NCI-H1417 (cell line): Measurements from ENCODE around the gene TBC1D8.
A peak's percentile ranks its signal among the peaks of the same experiment; 100 is the strongest.

Source experiments
- DNase-seq, 3 experiments: peaks; one replicate each; lab custom pipeline; 2025; lab: John Stamatoyannopoulos, UW

Gene TBC1D8

DNA sequence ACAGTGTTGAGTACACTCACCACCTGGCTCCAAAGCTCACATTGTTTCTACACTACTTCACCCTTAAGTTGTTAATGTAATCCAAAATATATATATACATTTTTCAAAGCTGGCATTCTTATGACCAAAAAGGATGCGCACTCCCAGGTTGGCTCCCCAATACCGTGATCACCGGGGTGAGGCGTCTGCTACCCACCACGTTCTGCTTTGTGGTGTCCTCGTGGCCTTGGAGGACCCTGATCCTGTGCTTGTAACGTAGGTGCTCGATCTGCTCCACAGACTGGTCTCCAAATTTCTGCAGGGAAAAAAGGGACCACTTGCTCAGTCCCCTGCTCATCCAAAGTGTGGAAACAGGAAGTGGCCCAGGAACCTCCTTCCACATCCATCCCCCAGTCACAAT is 123.3 kb downstream of the TBC1D8 start:
- no peak for DNase-seq

DNA sequence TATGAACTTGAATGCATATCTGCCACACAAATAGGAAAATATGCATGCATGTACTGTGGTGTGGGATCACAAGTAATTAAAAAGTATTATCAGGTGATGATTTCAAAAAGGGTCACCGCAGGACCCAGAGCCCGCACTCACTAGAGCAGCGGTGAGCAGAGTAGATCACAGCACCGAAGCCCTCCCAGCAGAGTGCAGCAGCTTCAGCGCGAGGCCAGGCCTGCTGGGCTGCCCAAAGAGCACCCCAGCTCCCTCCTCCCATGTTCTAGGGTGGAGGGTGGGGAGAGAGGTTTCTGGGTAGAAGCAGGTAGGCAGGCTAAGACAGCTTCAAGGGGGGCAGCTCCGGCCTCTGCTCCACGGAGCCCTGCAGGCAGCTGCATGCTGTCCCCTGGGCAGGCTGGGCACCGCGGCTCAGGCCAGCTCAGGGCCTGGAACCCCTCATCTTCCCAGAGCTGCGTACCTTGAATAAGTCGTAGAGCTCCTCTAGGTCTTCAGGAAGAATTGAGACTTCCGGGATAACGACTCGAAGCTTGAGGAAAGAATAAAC is 124.2 kb downstream of the TBC1D8 start:
- DNase-seq: no peak

DNA sequence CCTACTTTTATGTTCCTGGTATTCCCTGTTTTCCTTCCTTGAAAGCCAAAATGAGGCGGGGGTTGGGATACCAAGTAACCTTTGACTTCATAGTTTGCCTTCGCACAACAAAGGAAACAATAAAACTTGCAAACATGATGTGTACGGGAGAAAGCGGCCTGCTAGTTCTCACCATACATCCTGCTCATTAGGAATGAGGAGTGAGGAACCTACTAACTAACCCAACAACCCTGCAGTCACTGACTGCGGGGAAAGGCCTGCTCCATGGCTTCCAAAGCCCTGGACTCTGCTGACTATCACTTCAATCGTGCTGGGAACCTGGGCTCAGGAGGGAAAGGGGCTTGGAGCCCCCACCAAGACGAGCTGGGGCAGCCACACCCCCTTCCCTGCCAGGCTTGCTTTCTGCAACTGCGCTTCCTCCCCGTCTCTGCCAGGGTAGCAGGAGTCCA is 124.9 kb downstream of the TBC1D8 start:
- DNase-seq: no peak

DNA sequence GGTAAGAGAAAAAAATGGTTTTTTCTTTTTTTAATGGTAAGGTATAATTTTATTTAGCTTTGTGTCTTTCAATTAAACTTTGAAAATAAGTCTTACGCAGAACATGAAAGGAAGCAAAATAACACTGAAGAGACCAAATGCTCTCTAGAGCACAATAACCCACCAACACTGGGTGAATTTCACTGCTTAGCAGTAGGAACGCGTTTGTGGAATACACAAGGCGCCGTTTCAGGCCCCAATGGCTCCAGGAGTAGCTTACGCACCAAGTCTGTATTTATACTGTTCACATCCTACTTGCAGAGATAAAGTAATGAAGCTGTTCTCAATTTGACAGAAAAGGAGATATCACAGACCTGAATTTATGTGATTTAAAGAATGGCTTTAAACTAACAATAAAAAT is 125.6 kb downstream of the TBC1D8 start:
- no peak for DNase-seq

DNA sequence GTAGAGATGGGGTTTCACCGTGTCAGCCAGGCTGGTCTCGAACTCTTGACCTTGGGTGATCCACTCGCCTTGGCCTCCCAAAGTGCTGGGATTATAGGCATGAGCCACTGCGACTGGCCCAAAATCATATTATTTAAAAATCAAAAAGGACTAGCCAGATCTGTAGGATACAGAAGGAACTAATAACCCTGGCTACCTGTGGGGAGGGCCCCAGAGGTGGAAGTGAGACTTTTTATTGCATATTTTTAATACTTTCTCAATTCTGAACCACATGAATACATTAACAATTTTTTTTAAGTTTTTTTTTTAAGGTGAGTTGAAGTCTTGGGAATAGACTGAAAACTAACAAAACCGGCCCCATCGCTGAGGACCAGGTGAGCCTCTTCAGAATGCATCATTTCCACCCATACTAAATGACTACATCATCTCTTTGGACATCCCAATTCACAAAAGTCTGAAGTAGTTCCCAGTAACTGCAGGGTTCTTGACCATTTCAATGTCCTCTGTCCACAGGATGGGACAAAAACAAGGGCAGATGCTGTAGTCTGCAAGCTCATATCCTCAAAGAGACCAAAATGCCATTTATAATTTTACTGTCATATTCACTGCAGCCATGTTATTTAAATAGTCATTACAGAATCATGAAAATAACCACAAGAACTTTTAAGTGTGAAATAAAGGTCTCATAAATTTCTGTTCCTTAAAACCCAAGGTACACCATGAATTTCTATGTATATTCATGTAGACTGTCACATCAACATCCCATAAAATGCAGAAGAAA is 127.7 kb downstream of the TBC1D8 start:
- no peak for DNase-seq

DNA sequence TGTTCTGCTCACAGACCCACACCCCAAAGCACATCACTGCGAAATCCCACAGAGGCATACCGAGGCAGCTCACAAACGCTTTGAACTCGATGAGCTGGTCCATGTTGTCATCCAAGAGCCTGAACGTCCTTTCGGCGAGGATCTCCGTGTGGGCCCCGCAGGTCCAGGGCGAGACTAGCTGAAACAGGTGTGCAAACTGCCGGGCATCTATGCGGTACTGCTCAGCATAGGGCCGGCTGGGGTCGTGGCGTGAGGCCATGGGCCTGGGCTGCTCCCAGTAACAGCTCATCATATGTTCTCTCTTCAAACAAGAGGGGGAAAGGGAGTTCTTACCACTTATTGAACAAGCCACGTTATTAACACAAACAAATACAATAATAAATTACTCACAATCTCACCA is 129.0 kb downstream of the TBC1D8 start:
- no peak for DNase-seq

DNA sequence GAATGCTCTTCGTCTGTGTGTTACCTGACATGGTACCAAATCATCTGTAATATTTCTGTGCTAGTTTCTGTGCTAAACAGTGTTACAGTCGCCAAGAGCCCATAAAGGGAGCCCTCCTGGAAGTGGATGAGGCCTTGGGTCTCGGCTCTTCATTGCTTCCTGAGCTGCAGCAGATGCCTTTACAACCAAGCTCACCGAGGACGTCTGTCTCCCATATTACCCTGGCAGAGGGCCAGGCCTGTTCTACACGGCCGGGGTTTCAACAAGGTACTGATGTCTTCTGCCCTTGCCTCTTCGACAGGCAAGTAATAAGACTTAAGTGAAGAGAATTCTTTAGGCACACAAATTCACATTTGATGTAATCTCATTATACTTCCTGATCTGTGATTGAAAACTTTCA is 132.2 kb downstream of the TBC1D8 start:
- no peak for DNase-seq

DNA sequence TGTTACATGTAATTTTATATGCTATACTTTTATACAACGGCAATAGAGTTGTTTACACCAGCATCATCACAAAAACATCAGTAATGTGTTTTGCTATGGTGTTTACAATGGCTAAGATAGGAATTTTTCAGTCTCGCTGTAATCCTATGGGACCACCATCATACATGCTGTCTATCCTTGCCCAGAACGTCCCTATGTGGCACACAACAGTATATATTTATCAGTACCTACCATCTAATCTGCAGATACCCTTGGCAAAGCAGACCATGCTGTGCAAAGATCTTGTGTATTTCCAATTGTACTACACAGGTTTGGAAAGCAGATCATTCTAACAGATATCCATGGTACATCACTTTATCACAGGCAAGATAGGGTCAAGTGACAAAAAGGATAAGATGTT is 133.8 kb downstream of the TBC1D8 start:
- no peak for DNase-seq

DNA sequence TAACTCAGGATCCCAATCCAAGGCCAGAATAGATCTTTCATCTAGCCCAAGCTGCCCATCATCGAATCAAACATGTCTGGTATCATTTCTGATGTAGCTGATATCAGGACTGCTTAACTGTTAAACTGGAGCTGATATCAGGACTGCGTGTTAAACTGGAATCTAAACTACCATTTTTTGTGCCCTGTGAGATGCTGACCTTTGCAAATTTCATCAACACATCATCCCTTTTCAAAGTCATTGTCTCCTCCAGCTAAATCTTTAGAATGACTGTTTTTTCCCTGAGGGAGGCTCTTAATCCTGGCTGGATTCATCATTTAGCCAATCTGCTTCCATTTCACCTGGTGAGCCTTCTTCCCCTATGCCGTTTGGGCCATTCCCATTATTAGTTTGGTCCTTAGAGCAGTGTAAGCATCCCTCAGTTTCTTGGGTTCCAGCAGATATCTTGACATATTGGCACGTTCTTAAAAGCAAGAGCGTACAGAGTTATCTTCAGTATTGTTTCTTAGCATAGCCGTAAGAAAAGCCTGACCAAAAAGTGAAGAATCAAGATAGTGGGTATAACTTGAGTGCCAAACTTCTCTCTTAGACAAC is 136.8 kb downstream of the TBC1D8 start:
- no peak for DNase-seq

DNA sequence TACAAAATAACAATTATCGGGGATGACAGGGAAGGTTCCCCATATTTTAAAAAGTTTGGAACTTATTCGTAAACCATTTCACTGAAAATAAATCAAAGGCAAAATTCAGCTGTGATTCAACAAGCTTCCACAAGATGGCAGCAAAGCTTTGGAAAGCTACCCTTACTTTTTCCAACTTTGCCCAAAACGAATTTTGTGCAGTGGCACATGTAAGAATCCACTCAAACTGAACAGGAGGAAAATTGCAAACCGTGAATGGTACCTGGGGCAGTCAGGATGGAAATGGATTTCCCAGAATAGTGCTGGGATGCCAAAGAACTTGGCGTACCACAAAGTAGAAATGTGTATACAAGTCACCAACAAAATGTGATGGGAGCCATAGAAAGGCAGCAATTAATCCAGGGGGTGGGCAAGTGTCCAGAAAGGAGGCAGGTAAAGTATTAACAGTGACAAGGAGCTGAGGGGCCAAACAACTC is 138.4 kb downstream of the TBC1D8 start:
- DNase-seq: peak; percentile 12 to 58 (median 42)

DNA sequence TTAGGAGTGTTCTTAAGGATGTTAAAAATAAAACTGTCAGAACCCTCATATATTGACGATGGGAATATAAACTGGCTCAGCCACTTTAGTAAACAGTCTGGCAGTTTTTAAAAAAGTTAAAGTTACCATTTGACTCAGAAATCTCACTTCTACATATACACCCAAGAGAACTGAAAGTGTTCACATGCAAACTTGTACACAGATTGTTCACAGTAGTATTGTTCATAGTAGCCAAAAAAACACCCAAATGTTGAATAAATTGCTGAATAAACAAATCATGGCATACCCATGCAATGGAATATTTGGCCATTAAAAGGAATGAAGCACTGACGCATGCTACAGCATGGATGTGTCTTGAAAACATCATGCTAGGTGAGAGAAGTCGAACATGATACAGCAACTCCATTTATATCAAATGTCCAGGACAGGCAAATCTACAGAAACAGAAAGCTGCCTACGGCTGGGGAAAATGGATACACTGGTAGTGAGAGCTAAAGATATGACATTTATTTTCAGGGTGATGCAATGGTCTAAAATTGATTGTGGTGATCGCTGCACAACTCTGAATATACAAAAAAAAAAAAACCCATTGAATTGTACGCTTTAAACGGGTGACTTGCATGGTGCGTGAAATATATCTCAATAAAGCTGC is 139.0 kb downstream of the TBC1D8 start:
- no peak for DNase-seq

DNA sequence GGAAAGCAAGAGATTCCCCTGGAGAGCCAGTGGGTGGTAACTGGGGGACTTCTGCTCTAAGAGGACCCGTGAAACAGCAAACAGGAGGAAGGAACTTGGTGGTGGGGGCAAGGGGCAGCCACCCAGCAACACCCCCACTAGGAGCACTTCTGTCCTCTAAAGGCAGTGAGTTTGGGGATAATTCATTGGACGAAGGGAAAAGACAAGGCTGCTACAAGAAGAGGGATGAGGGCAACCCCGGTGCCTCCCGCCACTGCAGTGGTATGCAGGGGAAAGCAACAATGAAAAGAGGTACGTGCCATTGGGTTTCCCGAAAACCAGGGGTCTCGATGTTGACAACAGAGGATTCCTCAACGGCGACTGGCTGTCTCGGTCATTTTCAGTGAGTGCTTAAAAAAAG is 140.0 kb downstream of the TBC1D8 start:
- no peak for DNase-seq

DNA sequence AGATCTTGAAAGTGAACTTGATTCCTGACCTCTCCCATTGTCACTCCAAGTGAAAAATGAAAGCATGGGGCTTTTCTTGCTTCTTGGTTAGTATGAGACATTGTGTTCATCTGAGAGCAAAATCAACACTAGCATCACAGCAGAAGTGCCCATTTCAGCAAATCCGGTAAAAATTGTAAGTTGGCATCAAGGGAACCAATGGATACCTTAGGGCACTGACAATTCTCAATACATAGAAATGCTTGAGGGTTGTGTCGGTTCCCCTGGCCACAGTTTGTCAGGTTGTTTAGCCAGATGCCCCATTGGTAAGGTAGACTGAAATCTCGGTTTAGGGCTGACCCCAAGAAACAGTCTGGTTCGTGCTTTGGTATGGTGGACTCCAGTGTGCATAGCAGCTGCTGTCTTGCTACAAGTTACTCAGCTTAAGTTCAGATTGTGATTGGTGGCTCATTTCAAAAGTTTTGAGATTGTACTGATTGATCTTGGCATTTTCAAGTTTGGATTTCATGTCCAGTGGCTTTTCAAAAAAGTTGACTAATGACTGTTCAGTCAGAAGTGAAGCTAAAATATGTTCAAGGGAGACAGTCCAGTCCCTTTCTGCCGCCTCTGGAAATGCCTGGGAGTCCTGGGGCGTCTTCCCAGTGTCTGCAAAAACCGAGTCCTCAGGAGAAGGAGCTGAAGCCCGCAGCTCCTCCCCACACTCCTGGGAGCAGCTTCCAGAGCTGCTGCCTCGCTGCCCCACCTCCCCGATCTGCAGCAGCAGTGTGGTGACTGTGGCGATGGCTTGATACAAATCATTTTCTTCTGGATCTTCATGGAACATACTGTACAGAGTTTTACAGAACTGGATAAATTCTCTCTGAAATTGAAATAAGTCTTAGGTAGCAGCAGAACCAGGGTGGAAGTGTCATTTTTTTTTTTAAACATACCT is 143.5 kb downstream of the TBC1D8 start:
- no peak for DNase-seq

DNA sequence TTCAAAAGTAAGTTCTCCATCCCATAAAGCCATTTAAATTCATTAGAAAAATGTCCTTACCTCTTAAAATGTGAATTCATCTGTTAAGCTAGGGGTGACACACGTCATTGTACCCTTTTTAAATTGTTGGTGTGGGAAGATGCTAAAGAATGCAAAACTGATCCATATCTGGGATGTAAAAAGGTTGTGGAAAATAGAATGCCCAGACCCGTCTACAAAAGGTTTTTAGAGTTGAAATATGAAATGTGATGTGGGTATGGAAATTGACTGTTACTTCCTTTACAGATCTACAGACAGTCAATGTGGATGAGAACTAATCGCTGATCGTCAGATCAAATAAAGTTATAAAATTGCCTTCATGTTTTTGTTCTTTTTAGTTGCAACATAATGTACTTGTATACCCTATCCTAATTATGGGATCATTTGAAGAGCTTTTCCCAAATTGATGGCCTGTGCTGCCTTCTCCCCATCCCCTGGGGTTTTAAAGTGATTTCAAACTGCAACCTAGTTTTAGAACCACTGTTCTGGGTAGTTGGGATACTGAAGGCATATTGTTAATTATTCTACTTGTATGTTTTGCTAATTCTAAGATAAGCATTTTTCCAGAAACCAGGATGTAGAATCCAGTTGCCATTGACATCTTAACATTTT is 145.0 kb downstream of the TBC1D8 start:
- no peak for DNase-seq

DNA sequence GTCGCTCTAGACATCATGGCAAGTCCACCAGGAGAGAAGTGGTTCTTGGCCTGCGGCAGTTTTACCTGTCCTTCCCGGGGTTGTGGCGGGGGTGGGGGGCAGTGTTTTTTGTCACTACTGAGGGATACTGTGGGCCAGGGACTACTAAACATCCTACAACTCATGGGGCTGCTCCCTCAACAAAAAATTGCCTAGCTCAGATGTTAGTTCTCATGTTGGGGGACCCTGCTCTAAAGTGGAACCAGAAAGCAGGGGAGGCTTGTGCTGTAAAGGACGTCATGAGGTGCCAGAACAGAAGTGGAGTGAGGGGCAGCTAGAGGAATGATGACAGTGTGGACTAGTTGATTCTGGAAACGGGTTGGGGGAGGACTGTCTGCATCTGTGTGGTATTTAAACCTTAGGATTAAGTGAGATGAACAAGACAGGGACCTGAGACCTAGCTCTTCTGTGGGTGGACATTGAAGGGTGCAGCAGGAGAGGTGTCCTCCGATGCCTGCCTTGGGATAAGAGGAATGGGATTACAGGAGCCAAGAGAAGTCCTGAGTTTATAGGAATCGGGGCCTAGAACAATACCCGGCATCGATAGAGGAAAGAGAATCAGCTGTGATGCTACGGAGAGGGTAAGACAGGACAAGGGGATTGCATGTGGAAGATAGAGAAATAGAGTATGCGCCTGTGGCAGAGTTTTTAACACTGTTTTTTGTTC is 146.4 kb downstream of the TBC1D8 start:
- no peak for DNase-seq

DNA sequence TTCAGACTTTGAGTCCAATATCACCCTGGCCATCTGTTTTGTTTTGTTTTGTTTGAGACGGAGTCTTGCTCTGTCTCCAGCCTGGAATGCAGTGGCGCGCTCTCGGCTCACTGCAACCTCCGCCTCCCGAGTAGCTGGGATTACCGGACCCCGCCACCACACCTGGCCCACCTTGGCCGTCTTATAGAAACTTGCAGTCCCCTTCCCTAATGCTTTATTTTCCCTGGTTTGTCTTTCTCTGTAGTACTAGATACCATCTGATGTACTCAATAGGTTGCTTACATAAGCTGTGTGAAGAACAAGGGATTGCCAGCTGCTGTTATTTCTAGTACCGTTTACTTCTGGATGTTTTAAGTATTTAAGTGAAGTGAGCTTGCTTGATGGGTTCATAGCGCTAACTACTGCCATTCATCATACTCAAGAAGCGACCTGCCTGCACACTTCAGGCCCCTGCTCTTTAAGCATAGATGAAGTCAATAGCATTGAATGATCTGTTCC is 147.9 kb downstream of the TBC1D8 start:
- DNase-seq: peak in 2 of 3 experiments; percentile 4 to 17

DNA sequence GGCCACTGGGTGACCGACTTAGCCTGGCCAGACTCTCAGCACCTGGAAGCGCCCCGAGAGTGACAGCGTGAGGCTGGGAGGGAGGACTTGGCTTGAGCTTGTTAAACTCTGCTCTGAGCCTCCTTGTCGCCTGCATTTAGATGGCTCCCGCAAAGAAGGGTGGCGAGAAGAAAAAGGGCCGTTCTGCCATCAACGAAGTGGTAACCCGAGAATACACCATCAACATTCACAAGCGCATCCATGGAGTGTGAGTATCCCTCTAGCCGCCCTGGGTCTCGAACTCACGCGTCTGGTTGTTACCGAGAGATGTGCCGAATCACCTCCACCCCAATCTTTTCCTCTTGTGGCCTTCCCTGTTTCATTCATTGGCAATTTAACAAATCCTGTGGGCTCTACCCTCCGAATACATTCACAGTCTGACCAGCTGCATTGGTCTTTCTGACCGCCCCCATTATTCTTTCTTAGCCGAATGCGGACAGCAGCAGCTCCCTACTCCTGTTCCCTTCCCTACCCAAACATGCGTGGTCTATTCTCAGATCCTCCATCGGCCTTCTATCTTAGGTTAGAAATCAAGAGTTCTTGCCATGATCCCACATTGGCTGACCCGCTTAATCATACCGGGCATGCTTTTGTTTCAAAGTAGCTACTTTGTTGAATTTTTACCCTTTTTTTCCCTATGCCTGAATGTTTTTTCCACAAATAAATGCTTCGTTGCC is 148.5 kb downstream of the TBC1D8 start:
- DNase-seq: no peak

DNA sequence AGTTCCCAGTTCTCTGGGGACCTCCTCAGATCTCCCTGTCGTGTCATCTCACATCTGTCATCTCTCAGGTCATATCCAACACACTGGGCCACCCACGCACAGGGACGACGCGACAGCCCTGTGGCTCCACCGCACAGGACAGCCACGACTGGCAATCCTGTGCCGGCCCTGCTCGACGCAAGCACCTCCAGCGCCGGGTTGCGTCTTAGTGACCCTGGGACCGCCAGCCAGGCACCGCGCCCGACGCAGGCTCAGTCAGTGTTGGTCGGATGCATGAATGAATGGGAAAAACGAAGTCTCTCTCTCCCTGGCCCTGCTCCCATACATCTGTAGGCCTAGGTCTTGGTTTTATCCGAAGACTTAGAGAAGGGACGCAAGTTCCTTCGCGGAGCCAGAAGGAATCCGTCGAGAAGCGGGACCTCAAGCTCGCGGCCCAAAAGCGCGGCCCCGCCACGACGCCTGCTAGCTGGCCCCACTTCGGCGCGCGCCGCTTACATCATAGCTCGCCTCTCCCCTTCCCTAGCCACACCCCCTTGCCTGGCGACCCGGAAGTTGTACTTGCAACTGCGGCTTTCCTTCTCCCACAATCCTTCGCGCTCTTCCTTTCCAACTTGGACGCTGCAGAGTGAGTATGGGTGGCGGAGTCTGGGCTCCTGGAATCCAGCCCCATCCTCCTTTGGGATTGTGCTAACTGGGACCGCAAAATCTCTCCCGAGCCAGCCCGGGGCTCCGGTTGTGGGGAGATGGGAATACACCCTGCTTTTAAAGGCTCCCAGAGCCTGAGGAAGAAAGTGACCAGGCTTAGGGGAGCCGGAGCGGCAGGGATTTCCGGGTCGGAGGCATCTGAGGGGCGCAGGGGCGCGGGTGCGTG is 149.3 kb downstream of the TBC1D8 start, which contains the start of gene RPL31:
TSS of gene RPL31 (plus strand) at position 599 of the 871 bp plus-strand sequence. CDS start 413 bp downstream, outside the sequence.
- DNase-seq: peak; percentile 81 to 93 (median 88)
